GM19025 (cell line): ENCODE data around the gene FHOD3.
A peak's percentile ranks its signal among the peaks of the same experiment; 100 is the strongest.

Experiments used
- ATAC-seq: cut with Tn5 transposase; IDR thresholded peaks from one replicate; pipeline ENCODE4 v1.9.1; 2021; ENCODE audit warnings: mild to moderate bottlenecking, low read depth, moderate library complexity; ENCODE audit not compliant: unreplicated experiment

Gene FHOD3

DNA sequence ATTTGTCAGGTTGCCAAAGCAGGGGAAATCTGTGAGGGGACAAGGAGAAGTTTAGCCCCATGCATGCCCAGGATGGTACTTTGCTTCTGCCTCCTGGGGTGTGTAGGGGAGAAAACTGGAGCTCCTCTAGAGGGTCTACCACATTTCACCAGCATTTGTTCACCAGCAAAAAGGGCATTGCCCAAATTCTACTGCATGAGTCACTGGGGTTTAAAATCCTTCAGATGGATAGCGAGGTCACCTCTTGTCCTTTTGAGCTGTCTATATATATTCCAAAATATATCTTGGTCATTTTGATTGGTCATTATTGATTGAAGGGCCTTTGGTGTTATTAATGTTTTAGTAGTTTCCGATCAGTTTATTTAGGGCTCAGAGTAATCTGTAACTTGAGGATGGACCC lies 18.7 kb downstream of the FHOD3 start:
- no peak for ATAC-seq

DNA sequence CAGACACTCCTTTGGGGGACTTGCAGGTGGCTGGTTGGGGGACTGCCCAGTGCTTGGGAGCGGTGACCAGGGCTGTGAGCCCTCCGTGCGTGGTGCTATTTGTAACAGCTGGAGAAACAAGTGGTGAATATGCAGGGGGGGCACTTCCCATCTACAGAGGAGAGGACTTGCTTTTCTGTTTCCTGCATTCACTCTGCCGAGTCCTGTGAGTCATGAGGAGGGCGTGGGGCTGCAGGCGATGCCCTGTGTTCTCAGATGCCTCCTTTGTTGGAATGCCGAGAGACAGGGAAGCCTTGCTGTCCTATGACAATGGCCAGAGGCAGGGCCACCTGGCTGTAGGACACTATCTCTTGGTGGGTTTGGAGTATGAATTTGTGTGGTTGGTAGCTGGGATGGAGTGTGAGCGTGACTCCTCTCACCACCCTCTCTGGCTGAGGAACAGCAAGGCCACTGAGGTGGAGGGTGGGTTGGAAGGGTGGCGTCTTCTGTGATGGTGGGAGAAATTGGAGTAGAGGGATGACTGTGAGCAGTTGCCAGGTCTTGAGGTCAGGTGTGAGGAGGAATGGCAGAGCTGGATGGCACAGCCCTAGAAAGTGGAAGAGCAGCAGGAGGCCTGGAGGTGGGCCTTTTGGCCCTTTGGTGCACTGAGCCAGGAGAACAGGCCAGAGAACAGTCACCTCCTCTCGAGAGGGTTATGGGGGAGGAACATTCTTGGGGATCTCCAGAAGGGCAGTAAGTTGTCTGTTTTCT lies 24.3 kb downstream of the FHOD3 start:
- no peak for ATAC-seq

DNA sequence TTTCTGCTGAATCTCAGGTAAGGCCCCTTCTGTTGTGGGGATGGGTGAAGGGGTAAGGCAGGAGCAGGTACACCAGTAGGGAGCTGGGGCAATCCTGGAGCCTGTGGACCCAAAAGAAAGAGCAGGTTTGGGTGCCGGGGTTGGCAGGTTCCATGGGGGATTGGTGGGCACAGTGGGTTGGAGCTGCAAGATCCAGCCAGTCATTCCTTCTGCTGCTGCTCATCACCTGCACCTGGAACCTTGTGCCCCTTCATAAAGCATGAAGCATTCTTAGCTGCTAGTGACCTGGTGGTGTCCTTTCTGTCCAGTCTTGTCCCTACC lies 24.9 kb downstream of the FHOD3 start:
- no peak for ATAC-seq

GRCh38 chr18:36322734-36323133 lies 25.2 kb downstream of the FHOD3 start:
- ATAC-seq: no peak

DNA sequence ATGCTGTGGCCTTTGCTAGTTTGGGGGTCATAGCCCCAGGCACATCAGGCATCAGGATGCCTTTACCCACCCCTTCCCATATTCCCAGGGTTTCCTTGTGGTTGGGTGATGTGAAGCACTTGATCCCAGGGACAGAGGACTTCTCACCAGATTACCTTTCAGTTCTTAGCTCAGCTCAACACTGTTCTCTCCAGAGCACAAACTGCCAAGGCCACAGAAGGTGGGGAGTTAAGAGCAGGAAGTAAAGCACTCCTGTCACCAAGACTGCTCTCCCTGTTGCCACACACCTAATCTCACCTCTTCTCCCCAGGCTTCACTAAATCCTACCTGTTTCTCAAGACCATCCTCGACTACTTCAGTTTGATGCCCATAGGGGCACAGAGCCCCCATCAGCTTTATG lies 25.9 kb downstream of the FHOD3 start:
- ATAC-seq: no peak

DNA sequence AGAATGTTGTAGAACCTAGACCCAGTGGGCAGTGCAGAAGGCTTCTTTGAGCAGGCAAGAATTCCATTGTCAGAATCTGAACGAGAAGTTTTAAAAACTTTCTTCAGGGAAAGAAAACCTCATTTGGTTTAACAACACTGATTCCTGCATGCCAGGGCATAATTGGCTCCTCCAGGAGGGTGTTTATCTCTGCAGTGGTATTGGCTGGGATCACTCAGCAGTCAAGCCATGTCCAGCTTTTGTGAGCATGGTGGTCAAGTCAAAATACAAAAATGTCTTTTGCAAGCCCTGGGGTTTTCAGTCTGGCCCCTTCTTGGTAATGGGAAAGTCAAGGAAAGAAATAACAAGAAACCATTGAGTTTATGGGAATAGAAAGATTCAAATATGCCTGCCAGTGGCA lies 28.3 kb downstream of the FHOD3 start:
- ATAC-seq: no peak

DNA sequence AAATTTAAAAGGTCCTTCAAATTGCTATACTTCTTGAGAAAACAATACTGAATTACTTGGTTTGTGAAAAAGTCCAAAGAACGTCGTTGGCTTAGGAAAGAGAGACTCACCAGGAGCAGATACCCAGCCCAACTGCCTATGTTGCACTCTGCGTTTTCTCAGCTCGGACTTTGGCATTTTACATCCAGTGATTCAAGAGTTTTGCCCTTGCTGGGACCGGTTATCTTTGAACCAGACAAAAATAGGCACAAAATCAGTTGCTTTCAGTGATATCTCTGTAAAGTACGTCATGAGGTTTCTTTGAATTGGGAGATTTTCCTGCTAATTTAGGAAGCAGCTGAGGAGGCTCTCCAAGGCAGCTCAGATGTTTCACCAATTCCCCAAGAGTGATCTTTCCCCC lies 29.3 kb downstream of the FHOD3 start:
- ATAC-seq: no peak

GRCh38 chr18:36327352-36328316 lies 30.1 kb downstream of the FHOD3 start:
- no peak for ATAC-seq

DNA sequence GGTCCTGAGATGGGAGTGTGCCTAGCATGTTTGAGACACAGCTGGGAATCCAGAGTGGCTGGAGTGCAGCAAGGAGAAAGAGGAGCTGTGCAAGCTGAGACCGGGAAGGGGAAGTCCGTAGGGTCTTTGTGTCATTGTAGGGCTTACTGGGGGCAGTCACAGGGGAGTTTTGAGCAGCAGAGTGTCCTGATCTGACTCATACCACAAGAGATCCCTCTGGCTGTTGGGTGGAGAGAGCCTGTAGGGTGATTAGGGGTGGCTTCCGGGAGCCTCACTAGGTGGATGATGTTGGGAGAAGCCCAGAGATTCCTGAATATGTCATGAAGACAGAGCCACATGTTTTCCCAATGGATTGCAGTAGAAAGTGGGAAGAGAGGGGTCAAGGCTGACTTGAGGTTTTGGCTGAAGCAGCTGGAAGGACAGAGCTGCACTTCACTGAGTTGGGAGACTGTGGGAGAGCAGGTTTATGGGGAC lies 30.9 kb downstream of the FHOD3 start:
- ATAC-seq: peak; percentile 57

GRCh38 chr18:36328916-36329315 lies 31.4 kb downstream of the FHOD3 start:
- ATAC-seq: no peak

- ATAC-seq: no peak
These were observed 32.3 kb downstream of the FHOD3 start for GRCh38 chr18:36329684-36330434.

GRCh38 chr18:36330435-36331052 lies 33.0 kb downstream of the FHOD3 start:
- ATAC-seq: no peak

- no peak for ATAC-seq
These were observed 34.0 kb downstream of the FHOD3 start for GRCh38 chr18:36331521-36331971.

DNA sequence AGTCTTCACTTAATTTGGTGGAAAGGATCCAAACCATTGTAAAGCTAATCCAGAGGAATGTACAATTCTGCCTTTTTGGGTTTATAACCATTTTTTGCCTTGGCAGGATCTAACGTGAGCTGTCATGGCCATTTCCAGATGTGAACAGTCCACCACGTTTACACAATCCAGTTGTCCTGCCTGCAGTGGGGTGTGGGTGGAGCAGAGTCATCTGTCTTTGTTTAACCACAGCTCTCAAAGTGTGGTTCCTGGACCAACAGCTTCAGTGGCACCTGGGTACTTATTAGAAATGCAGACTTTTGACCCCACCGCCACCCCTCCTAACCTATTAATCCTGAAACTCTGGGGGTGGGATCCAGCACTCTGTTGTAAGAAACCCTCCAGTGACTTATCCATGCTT lies 35.9 kb downstream of the FHOD3 start:
- no peak for ATAC-seq

- ATAC-seq: no peak
These were observed 37.3 kb downstream of the FHOD3 start for GRCh38 chr18:36334798-36335197.

- ATAC-seq: no peak
These were observed 38.2 kb downstream of the FHOD3 start for GRCh38 chr18:36335476-36336279.

DNA sequence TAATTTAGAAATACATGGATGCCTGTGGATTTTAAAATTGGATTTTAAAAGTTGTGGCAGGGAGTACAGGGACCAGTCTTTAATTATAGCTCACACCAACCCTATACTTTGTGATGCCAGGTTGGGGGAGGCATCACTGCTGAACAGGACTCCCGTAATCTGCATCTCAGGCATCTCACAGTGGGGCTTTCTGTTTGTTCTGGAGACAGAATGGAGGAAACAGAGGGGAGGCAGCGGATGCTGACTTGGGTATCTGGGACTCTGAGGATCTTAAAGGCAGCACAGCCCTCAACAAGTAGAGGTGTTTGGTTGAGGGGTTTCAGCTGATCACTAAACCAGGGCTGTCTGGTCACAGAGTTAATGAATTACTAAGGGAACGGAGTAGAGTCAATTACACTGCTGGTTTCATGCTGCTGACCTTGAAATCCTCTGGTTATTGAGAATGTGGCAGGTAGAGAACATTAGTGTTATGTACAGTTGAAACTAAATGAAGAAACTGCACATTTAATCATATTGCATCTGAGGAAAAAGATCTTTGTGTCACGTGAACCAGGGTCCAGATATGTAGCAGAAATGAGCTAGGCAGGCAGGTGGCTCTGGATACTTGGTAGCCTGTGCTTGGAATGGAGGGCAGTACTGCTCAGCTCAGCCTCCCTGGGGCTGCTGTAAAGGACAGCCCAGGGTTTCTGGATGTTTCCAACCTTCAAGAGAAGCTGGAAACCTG lies 40.3 kb downstream of the FHOD3 start:
- ATAC-seq: peak; percentile 61

GRCh38 chr18:36338403-36338933 lies 41.0 kb downstream of the FHOD3 start:
- no peak for ATAC-seq

DNA sequence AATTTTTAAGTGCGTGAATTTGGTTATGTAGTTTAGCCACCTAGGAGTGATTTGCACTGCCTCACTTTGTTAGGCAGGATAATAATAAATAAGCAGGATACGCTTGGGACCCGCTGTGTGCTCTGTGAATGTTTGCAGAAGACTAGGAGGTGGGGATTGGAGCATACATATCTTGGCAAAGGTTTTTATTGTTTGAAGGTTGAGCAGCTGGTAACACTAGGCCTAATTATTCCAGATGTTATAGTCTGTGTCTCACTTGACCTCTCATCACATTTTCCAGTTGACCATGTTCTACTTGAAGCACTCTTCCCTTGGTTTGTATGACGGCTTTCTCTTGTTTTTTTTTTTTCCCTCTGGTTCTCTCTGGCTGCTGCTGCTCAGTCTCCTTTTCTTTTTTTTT lies 42.7 kb downstream of the FHOD3 start:
- no peak for ATAC-seq
